HG02588 (cell line): Measurements from ENCODE around the gene PRICKLE3.

Experiments used
- ATAC-seq: cut with Tn5 transposase; IDR thresholded peaks from one replicate; pipeline ENCODE4 v1.9.1; 2021; ENCODE audit warnings: mild to moderate bottlenecking, moderate library complexity; ENCODE audit not compliant: unreplicated experiment

The PRICKLE3 gene

GRCh38 chrX:49206543-49206942 lies 20.4 kb upstream of the PRICKLE3 start:
- no peak for ATAC-seq

- no peak for ATAC-seq
Measured at GRCh38 chrX:49205443-49205842, 19.3 kb upstream of the PRICKLE3 start.

GRCh38 chrX:49204709-49205108 lies 18.5 kb upstream of the PRICKLE3 start:
- no peak for ATAC-seq

GRCh38 chrX:49204017-49204416 lies 17.8 kb upstream of the PRICKLE3 start:
- ATAC-seq, result no peak

- ATAC-seq, result no peak
Measured at GRCh38 chrX:49203536-49203935, 17.4 kb upstream of the PRICKLE3 start.

GRCh38 chrX:49202022-49202421 lies 15.8 kb upstream of the PRICKLE3 start:
- ATAC-seq, result no peak

GRCh38 chrX:49199906-49200771 lies 14.0 kb upstream of the PRICKLE3 start, which contains the start of gene SYP:
TSS of gene SYP (minus strand) at chrX:49200193. CDS start at chrX:49200186, 7 bp downstream.
- peak; percentile 96 for ATAC-seq

- ATAC-seq, result no peak
Measured at GRCh38 chrX:49199315-49199595, 13.1 kb upstream of the PRICKLE3 start.

GRCh38 chrX:49198540-49199314 lies 12.6 kb upstream of the PRICKLE3 start:
- no peak for ATAC-seq

GRCh38 chrX:49197543-49198087 lies 11.4 kb upstream of the PRICKLE3 start:
- ATAC-seq, result no peak

GRCh38 chrX:49193542-49193964 lies 7.4 kb upstream of the PRICKLE3 start:
- ATAC-seq, result no peak

GRCh38 chrX:49192722-49193328 lies 6.7 kb upstream of the PRICKLE3 start:
- ATAC-seq, result no peak

- ATAC-seq, result peak; percentile 8
Measured at GRCh38 chrX:49191574-49192011, 5.4 kb upstream of the PRICKLE3 start.

GRCh38 chrX:49190821-49191573 lies 4.8 kb upstream of the PRICKLE3 start:
- peak; percentile 91 for ATAC-seq

- ATAC-seq, result no peak
Measured at GRCh38 chrX:49189606-49190005, 3.4 kb upstream of the PRICKLE3 start.

GRCh38 chrX:49188468-49189076 lies 2.4 kb upstream of the PRICKLE3 start:
- ATAC-seq, result no peak

- no peak for ATAC-seq
Measured at GRCh38 chrX:49187526-49187925, 1.4 kb upstream of the PRICKLE3 start.

- ATAC-seq, result no peak
Measured at GRCh38 chrX:49187028-49187394, 838 bp upstream of the PRICKLE3 start.

- peak; percentile 50 for ATAC-seq
Measured at GRCh38 chrX:49184294-49185281, 1.6 kb downstream of the PRICKLE3 start.
